Amygdala (tissue), 56 donors: Measurements from ENCODE around the gene CAMTA1.
A peak's percentile ranks its signal among the peaks of the same experiment; 100 is the strongest.

Experiments used
- DNase-seq, 56 donors: peaks; one replicate each; lab custom pipeline; 2025; lab: John Stamatoyannopoulos, UW

Gene CAMTA1

GRCh38 chr1:7504438-7504720 is 719.1 kb downstream of the CAMTA1 start:
- DNase-seq, result no peak

DNA sequence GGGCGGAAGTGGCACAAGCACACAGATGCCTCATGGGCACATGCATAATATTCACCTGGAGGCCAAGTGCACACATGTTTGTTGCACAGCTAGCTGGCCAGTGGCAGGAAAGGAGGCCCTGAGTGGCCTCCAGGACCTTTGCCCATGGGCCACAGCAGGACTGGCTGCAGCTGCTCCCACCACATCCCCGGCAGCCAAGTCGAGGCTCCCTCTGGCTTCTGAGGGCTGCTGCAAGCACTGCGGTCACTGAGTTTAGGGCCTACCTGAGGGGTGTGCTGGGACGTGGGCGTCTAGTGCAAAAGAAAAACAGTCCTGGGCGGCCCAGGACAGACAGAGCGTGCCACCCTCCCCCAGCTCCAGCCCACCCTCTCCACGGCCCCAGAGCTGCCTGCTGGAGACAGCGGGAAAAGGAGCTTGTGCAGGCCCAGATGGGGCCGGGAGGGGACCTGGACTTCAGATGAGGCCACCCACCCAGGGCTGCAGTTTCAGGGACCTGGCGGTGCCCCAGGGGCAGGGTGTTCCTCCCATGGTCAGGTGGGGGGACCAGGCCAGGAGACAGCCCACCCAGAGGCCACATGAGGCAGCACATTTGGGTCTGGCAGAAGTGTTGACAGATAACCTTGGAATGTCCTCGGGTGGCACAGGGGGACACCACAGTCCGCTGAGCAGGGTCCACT is 720.0 kb downstream of the CAMTA1 start:
- no peak for DNase-seq

GRCh38 chr1:7505771-7506453 is 720.7 kb downstream of the CAMTA1 start:
- DNase-seq, result no peak

DNA sequence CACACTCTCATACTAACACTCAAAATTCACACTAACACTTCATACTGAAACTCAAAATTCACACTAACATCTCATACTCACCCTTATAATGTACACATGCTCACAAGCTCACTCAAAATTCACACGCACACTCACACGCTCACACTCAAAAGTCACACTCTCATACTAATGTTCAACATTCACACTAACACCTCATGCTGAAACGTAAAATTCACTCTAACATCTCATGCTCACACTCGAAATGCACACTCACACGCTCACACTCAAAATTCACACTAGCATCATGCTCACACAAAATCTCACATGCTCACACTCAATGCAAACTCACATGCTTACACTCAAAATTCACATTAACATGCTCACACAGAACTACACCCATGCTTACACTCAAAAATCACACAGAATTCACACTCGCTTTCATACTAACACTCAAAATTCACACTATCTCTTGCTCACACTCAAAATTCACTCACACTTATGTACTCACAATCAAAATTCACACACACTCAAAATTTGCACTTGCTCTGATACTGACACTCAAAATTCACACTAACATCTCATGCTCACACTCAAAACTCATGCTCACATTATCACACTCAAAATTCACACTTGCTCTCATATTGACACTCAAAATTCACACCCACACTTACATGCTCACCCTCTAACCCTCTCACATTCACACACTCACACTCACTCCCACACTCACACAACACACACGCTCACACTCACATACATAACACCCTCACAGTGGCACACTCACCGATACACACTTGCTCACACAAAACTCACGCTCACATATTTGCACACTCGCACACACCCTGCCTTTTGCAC is 721.4 kb downstream of the CAMTA1 start:
- DNase-seq, result no peak

- no peak for DNase-seq
Observed at GRCh38 chr1:7507285-7508019, 722.2 kb downstream of the CAMTA1 start.

DNA sequence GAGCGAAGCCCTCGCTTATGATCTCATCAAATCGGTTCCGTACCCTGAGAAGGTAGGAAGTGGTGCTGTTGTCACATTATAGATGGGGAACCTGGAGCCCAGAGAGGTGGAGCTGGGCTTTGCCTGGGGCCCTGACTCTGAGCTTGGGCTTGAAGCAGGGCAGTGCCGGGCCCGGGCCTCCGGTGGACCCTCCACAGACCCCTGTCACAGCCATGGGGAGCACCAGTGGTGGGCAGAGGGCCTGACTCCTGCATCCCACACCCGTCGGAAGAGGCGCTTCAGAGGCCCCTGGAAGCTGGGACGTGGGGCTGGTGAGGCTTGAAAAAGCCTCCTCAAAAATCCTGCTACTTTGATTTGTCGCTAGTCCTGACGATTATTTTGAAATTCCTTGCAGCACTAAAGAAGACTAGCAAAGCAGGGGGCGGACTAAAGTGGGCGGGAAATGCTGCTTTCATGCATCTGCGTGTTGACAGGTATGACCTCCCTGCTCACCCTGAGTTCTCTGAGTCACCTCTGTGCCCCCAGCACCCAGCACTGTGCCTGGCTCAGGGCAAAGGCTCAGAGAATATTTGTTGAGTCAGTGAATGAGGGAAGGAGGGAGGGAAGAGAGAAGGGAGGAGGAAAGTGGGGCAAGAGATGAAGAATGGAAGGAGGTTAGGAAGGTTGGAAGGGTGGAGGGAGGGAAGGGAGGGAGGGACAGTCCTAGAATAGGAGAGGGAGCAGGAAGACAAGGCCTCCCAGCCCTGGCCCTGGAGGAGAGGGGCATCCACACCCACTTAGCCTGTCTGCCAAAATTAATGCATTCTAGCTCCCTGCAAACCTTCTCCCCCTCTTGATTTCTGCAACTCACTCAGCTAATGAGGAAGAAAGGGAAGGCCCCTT is 723.0 kb downstream of the CAMTA1 start:
- no peak for DNase-seq

- DNase-seq, result no peak
Observed at GRCh38 chr1:7508934-7509519, 723.8 kb downstream of the CAMTA1 start.

DNA sequence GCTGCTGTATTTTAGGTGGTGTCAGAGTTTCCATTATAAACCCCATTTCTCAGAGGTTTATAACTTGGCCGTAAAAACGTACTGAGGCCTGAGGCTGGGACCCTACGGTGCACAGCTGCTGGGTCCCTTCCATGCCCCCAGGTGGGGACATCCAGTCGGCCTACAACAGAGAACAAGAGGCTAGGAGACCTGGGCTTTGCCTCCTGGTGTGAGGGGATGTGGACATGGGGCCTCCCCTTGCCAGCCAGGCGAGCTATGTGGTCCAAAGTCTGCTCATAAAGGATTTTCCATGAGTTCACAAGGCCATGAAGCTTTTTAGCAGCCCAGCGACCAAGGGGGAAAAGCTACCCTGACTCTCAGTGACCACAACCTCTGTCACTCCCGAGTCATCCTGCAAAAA is 724.3 kb downstream of the CAMTA1 start:
- DNase-seq, result no peak

- no peak for DNase-seq
Observed at GRCh38 chr1:7510389-7510931, 725.2 kb downstream of the CAMTA1 start.

- DNase-seq, result no peak
Observed at GRCh38 chr1:7511381-7511780, 726.1 kb downstream of the CAMTA1 start.

- DNase-seq, result no peak
Observed at GRCh38 chr1:7513081-7513480, 727.8 kb downstream of the CAMTA1 start.

GRCh38 chr1:7515175-7515574 is 729.9 kb downstream of the CAMTA1 start:
- no peak for DNase-seq

GRCh38 chr1:7515904-7516303 is 730.6 kb downstream of the CAMTA1 start:
- DNase-seq, result no peak

DNA sequence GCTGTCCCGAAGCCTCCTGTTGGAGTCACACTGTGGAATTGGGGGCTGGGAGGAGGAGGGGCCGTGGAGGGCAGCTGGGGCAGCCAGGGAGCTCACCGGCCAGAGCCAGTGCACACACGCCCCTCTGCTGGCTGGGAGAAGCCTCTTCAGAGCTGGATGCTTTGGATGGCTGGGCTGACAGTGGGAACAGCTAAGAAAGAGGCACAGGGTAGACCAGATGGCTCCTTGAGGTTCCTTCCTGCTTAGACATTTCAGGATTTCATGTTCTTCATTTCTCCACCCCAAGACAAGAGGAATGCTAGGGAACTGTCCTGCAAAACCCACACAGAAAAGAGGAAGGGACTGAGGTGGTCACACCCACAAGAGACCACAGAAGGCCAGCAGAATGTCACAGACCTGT is 731.1 kb downstream of the CAMTA1 start:
- peak in 1 of 56 donors; percentile 17 for DNase-seq

DNA sequence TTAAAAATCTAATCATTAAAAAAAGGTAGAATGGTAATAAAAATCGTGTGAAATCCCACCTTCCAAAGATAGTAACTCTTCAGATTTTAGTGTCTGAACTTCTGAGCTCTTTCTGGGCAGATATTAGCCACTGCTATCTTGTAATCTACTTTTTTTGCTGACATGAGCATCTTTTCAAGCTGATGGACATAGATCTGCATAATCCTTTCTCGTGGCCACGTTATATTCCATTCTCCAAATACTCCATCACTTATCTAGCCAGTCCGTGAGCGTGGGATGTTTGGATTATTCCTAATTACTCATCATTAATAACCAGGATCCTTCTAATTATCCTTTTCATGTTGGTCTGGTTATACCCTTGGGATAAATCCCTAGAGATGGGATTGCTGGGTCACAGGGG is 731.7 kb downstream of the CAMTA1 start:
- no peak for DNase-seq

DNA sequence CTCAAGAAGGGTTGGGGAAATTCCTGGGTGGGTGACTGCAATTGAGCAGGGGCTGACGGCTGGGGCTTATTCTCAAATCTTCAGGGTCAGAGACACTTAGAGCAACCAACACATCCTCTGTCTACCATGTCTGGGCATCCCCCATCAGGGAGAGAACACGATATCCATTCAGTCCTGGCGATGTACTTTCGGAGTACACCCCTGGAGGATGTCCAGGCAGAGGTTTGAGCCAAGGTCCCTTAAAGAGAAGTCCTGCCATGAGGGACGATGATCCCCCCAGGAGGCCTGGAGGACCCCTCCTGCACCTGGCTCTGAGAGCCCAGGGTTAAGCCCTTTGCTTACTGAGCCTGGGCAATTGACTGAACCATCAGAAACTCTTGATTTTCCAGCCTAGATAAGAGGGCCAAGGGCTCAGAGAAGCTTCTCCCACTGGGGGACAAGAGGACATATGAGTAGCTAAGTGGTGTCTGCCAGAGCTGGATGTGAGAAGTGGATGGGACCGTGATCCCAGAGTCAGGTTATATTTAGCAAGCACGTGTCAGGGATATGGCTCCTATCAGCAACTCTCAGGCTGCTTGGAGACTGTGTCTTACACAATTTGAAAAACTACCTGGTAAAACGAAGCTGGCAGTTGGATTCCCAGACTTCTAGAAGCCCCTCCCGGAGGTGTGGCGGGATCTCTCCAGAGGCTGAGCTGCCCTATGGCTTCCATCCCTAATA is 732.5 kb downstream of the CAMTA1 start:
- DNase-seq, result no peak

GRCh38 chr1:7518411-7518810 is 733.2 kb downstream of the CAMTA1 start:
- no peak for DNase-seq

DNA sequence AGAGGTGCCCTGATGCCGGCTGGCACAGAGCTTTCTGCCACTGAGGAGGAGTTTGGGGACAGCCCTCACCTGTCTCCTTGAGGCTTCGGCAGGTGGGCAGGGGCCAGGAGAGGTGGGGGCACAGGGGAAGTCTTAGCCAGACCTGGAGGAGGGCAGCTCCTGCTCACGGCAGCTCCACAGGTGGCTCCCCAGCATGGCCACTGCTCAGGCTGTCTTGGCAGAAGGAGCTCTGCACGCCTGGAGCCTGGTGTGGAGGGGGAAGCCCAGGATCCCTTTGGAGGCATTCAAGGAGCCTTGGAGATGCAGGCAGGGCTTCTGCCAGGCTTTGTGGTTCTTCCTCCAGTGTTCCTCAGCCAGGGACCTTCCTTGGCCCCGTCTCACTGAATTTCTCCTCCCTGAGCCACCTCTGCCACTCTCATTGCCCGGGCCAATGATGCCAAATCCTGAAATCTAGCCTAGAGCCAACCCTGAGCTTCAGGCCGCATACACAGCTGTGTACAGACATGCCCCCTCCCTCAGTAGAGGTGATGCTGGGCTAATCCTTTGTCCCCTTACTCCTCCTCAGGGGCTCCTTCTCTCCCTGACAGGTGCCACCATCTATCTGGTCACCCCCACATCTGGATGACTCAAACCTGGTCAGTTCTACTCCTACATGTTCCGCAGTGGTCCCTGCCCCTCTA is 734.1 kb downstream of the CAMTA1 start:
- no peak for DNase-seq
